GM23338 (cell line): ENCODE results near the gene SH3PXD2B. TPM values are rescaled to one million over a fixed set of nuclear protein-coding genes. Genes with fewer than 3 reads are reported as not detected.

Experiments
- ATAC-seq: fragments of 200-7000 bp; cut with Tn5 transposase; 3 replicates; pipeline ENCODE4 v1.9.1; 2020
- DNase-seq: peaks from one replicate; pipeline ENCODE4 v3.0.0-alpha.2; 2015; ENCODE audit warnings: low spot score
- H2AFZ ChIP-seq: fragments of 200-600 bp; sonication (generic); 2 replicates; pipeline ENCODE4 v1.8.0; 2016; ENCODE audit warnings: antibody characterized with exemption, mild to moderate bottlenecking, moderate library complexity
- H3F3A ChIP-seq: fragments of 200-600 bp; sonication (generic); replicated peaks from 2 replicates; pipeline ENCODE4 v1.8.0; 2017; ENCODE audit warnings: antibody characterized with exemption, mixed run types, low read depth
- H3K27ac ChIP-seq: fragments of 200-600 bp; sonication (generic); 2 replicates; pipeline ENCODE4 v1.6.1; 2016; ENCODE audit warnings: low read depth
- H3K27me3 ChIP-seq: fragments of 200-600 bp; sonication (generic); 2 replicates; pipeline ENCODE4 v1.8.0; 2016; ENCODE audit warnings: mild to moderate bottlenecking, mixed run types, moderate library complexity; ENCODE audit not compliant: insufficient read depth
- H3K36me3 ChIP-seq: fragments of 200-600 bp; sonication (generic); 2 replicates; pipeline ENCODE4 v1.8.0; 2016; ENCODE audit warnings: mild to moderate bottlenecking; ENCODE audit not compliant: insufficient read depth
- H3K4me1 ChIP-seq: fragments of 200-600 bp; sonication (generic); 2 replicates; pipeline ENCODE4 v1.8.0; 2016; ENCODE audit warnings: mild to moderate bottlenecking, moderate library complexity; ENCODE audit not compliant: insufficient read depth
- H3K4me2 ChIP-seq: fragments of 200-600 bp; sonication (generic); 2 replicates; pipeline ENCODE4 v1.7.1; 2017; ENCODE audit warnings: mixed run types
- H3K4me3 ChIP-seq: fragments of 200-600 bp; sonication (generic); 2 replicates; pipeline ENCODE4 v1.6.1; 2016; ENCODE audit warnings: mixed run types
- H3K79me2 ChIP-seq: fragments of 200-600 bp; sonication (generic); replicated peaks from 2 replicates; pipeline ENCODE4 v1.8.0; 2017; ENCODE audit warnings: mild to moderate bottlenecking; ENCODE audit not compliant: insufficient read depth
- H3K9me2 ChIP-seq: fragments of 200-600 bp; sonication (generic); 2 replicates; pipeline ENCODE4 v1.8.0; 2017; ENCODE audit not compliant: insufficient read depth
- H4K20me1 ChIP-seq: fragments of 200-600 bp; sonication (generic); replicated peaks from 2 replicates; pipeline ENCODE4 v1.8.0; 2017; ENCODE audit warnings: mild to moderate bottlenecking; ENCODE audit not compliant: insufficient read depth
- H3K27ac Mint-ChIP-seq: 2 replicates; pipeline ENCODE4 v1.8.0; 2020; ENCODE audit warnings: inconsistent platforms, mild to moderate bottlenecking, moderate library complexity, mixed read lengths
- H3K27me3 Mint-ChIP-seq: 3 replicates; pipeline ENCODE4 v1.8.0; 2022; ENCODE audit warnings: low read depth, mild to moderate bottlenecking, moderate library complexity, mixed read lengths, inconsistent platforms; ENCODE audit not compliant: insufficient read depth, poor library complexity
- H3K36me3 Mint-ChIP-seq: 3 replicates; pipeline ENCODE4 v1.8.0; 2021; ENCODE audit warnings: low read depth, mild to moderate bottlenecking, inconsistent platforms, moderate library complexity, mixed read lengths
- H3K4me1 Mint-ChIP-seq: 3 replicates; pipeline ENCODE4 v1.8.0; 2020; ENCODE audit warnings: mild to moderate bottlenecking, inconsistent platforms, mixed read lengths
- H3K4me3 Mint-ChIP-seq: 3 replicates; pipeline ENCODE4 v1.8.0; 2021; ENCODE audit warnings: moderate library complexity, mild to moderate bottlenecking, inconsistent platforms, mixed read lengths
- H3K9me3 Mint-ChIP-seq: 3 replicates; pipeline ENCODE4 v1.8.0; 2020; ENCODE audit warnings: moderate library complexity, mild to moderate bottlenecking, inconsistent platforms, mixed read lengths
- CTCF ChIP-seq, 2 experiments: fragments of 200-600 bp in 1 of 2; sonication (generic) in 1 of 2; conservative IDR thresholded peaks; 2 replicates each; pipeline versions ENCODE4 v1.5.1 to v1.6.1; 2016 to 2017; ENCODE audit warnings: antibody characterized with exemption in 2 of 2, low read depth in 2 of 2, mild to moderate bottlenecking in 2 of 2, moderate library complexity in 1 of 2
- EZH2phosphoT487 ChIP-seq: fragments of 200-600 bp; sonication (generic); IDR thresholded peaks from one replicate; pipeline ENCODE4 v1.8.1; 2018; ENCODE audit warnings: antibody characterized with exemption; ENCODE audit not compliant: unreplicated experiment
- JUNB ChIP-seq: IDR thresholded peaks from one replicate; pipeline ENCODE4 v1.6.1; 2016; ENCODE audit warnings: antibody characterized with exemption; ENCODE audit not compliant: unreplicated experiment
- NANOG ChIP-seq: IDR thresholded peaks from 2 replicates; pipeline ENCODE4 v1.6.1; 2016; ENCODE audit warnings: antibody characterized with exemption, borderline replicate concordance
- POLR2AphosphoS5 ChIP-seq: IDR thresholded peaks from 2 replicates; pipeline ENCODE4 v1.6.1; 2016; ENCODE audit warnings: antibody characterized with exemption, low read depth
- STAT1 ChIP-seq: IDR thresholded peaks from one replicate; pipeline ENCODE4 v1.6.1; 2016; ENCODE audit warnings: antibody characterized with exemption; ENCODE audit not compliant: unreplicated experiment
- ZNF114 ChIP-seq: fragments of 250-450 bp; sonication (Bioruptor Pico); IDR thresholded peaks from 2 replicates; pipeline ENCODE4 v1.5.0; 2020; ENCODE audit warnings: mild to moderate bottlenecking, moderate library complexity
- ZNF331 ChIP-seq: fragments of 250-450 bp; sonication (Bioruptor Pico); IDR thresholded peaks from 2 replicates; pipeline ENCODE4 v1.5.0; 2020; ENCODE audit warnings: low read depth, mild to moderate bottlenecking, moderate library complexity
- ZNF462 ChIP-seq: fragments of 250-450 bp; sonication (Bioruptor Pico); IDR thresholded peaks from 2 replicates; pipeline ENCODE4 v1.5.0; 2020; ENCODE audit warnings: mild to moderate bottlenecking, moderate library complexity
- polyA plus RNA-seq: library from polyadenylated mRNA; unstranded; fragments of >200 nt; fragmentation: Nextera tagmentation; extraction: Ambion mirVana; gene quantifications from 2 replicates; pipeline ENCODE4 v1.2.1, GENCODE V29; 2016
- total RNA-seq: library from RNA; depleted of rRNA; stranded (reverse); fragments of >200 nt; shearing (Covaris generic); gene quantifications from 2 replicates; pipeline ENCODE4 v1.2.3, GENCODE V29; 2014

Gene SH3PXD2B
- total and polyA plus RNA-seq, 2 experiments from 2014 or later: 40.2 to 52.5 TPM

- H3K79me2 ChIP-seq: no peaks in the 10 kb centered on the region
- H4K20me1 ChIP-seq: no peaks in the 10 kb centered on the region; the same call in 1 of the 2 replicates
- H3K9me3 Mint-ChIP-seq: no peaks in the 10 kb centered on the region
- no peak overlapping the region for H3K27ac Mint-ChIP-seq
- no peak for ATAC-seq
- H3K4me2 ChIP-seq: no peak overlapping the region
- H3K9me2 ChIP-seq: no peaks in the 10 kb centered on the region; the same call in 1 of the 2 replicates
- no peaks in the 10 kb centered on the region for H3K4me1 ChIP-seq
- TF ChIP-seq STAT1 (no peak), ZNF331 (CRISPR knock-in tag) (no peak), JUNB (no peak), POLR2AphosphoS5 (no peak), ZNF462 (CRISPR knock-in tag) (no peak), EZH2phosphoT487 (no peak), ZNF114 (CRISPR knock-in tag) (no peak)
- no peaks in the 10 kb centered on the region for H3K36me3 ChIP-seq
- H3K27me3 ChIP-seq: no peaks in the 10 kb centered on the region
- no peak overlapping the region for H2AFZ ChIP-seq
- H3K4me1 Mint-ChIP-seq: peaks cover 7% of the 10 kb centered on the region; the same call in 2 of the 3 replicates
- H3K27me3 Mint-ChIP-seq: peaks cover 3% of the 10 kb centered on the region
- H3K4me3 Mint-ChIP-seq: no peak overlapping the region
- H3K27ac ChIP-seq: no peak overlapping the region
- no peaks in the 10 kb centered on the region for H3F3A ChIP-seq
- DNase-seq: no peak
- H3K4me3 ChIP-seq: no peak overlapping the region
- H3K36me3 Mint-ChIP-seq: no peaks in the 10 kb centered on the region
Measured at GRCh38 chr5:172478256-172478655, 23.9 kb upstream of the SH3PXD2B start.

DNA sequence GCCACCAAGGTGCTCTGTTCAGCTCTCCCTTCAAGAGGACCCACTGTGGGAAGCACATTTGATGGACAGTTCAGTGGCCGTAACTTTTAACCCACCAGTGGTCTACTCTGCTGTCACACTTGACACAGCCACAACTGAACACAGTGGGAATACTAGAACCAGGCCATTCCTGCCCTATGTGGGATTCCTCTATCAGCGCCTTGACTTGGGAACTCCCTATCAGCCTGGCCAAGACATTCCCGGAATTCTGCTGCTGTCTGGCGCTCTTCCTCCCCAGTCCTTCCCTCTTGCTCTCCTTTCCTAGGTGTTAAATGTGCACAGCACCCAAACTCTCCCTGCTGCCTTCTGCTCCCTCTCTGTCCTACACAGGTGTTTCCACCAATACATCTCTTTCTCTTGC lies 23.1 kb upstream of the SH3PXD2B start:
- Mint-ChIP-seq H3K4me1 (peaks cover 7% of the 10 kb centered on the region; the same call in 2 of the 3 replicates), H3K9me3 (no peaks in the 10 kb centered on the region), H3K27ac (no peak overlapping the region), H3K4me3 (no peak overlapping the region), H3K36me3 (no peaks in the 10 kb centered on the region), H3K27me3 (peaks cover 3% of the 10 kb centered on the region)
- Histone ChIP-seq H3F3A (no peaks in the 10 kb centered on the region), H4K20me1 (no peaks in the 10 kb centered on the region; the same call in 1 of the 2 replicates), H3K4me1 (no peaks in the 10 kb centered on the region), H3K4me3 (no peak overlapping the region), H3K27me3 (no peaks in the 10 kb centered on the region), H3K79me2 (no peaks in the 10 kb centered on the region), H3K4me2 (no peak overlapping the region), H3K36me3 (no peaks in the 10 kb centered on the region), H3K27ac (no peak overlapping the region), H3K9me2 (no peaks in the 10 kb centered on the region), H2AFZ (no peak overlapping the region)
- TF ChIP-seq NANOG: no peak
- no peak for TF ChIP-seq JUNB
- no peak for TF ChIP-seq ZNF114 (CRISPR knock-in tag)
- TF ChIP-seq CTCF (conservative IDR thresholded peaks at IDR 0.05; ENCODE audit: low read depth in 2 of 2): no peak
- ATAC-seq (no peak), DNase-seq (peak; percentile 25)
